MV-4-11 (cell line): ENCODE measurements around the gene FARP2.

Experiments
- DNase-seq: peaks from one replicate; lab custom pipeline; 2025; lab: John Stamatoyannopoulos, UW

Gene FARP2

DNA sequence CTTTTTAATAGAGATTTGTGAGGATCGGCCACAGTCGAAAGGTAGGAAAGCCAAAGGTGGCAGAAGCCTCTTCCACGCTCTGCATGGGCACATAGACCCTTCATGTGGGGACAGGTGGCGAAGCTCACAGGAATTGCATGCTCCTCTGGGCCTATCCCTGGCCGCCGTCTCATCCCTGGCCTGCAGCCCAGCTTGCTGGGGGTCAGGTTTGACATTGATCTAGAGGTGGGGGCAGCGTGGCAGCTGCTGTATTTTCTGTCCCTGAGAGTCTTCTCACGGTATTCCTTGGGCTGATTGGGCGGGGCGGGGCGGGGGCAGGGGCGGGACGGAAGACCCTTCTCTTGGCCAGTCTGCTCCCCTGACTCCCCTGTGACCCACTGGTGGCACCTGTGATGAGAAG lies 103.4 kb downstream of the FARP2 start:
- no peak for DNase-seq

DNA sequence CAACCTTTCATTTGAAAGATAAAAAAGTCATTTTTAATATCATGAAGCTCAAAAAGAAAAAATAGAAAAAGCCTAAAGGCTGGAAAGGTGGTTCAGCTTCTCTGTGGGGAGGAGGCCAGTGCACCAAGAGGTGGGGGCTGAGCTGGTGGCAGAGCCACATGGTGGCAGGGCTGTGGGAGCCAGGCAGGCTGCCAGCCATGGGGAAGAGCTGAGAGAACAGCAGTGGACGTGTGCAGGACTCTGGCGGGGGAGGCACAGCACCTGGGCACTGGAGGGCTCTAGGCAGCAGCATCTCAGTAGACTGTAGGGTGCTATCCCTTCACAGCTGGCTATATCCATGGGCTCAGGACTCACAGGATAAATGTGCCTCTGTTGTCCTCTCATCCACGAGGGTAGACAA lies 104.5 kb downstream of the FARP2 start:
- no peak for DNase-seq

DNA sequence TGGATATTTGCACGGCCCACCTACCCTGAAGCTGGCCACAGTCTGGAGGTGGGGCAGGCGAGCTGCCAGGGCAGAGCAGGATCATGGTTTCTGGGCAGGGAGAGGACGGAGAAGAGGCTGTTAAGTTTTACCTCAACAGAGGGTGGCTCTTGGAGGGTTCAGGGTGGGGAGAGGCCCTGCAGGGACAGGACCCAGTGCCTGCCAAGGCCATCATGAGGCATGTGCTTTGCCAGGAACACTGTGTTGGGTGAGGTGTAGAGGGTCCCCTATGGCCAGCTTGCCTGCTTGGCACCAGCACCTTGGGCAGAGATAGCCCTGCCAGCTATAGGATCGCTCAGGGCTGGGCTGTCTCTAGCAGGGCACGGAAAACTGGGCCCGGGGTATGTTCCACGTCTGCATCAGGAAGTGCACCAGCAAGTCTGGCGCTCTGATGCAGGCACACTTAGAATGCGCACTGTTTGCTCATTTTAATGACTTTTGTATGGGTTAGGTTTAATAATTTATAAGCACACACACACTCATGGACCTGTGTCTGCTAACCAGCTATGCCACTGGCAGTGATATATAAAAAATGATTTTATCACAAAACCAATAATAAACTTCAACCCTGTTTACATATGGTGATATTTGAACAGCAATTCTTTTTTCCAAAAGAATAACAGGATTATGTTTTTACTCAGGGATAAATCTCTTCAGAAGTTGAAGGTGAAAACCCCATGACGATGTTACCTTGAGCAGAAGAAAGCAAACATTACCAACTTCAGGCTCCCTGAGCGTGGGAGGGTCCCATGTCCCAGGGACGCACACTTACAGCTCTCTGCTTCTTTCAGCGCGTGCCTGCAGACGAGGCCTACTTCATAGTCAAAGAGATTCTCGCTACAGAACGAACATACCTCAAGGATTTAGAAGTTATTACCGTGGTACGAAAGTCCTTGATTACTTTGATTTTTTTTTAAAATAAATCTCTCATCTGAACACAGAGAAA lies 105.9 kb downstream of the FARP2 start:
- DNase-seq: no peak

GRCh38 chr2:241463276-241464135 lies 107.4 kb downstream of the FARP2 start:
- DNase-seq: no peak

DNA sequence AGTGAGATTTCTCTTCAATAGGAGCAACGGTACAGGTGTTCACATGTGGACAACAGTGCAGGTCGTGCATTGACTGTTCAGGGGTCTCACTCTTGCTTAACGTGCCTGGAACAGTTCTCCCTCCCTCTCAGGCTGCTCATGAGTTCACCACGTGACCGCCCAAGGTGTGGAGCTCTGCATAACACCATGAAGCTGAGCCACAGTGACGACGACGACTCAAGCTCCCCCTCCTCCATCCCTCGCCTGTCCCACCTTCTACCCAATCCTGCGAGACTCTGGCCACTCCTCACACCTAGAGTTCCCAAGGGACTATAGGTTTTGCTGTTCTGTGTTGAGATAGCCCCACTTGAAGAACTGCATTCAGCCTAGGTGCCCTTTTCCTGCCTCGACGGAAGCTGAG lies 109.5 kb downstream of the FARP2 start:
- DNase-seq: no peak

- DNase-seq: no peak
Observed at GRCh38 chr2:241466230-241466629, 110.1 kb downstream of the FARP2 start.

GRCh38 chr2:241467777-241468475 lies 111.8 kb downstream of the FARP2 start:
- no peak for DNase-seq

DNA sequence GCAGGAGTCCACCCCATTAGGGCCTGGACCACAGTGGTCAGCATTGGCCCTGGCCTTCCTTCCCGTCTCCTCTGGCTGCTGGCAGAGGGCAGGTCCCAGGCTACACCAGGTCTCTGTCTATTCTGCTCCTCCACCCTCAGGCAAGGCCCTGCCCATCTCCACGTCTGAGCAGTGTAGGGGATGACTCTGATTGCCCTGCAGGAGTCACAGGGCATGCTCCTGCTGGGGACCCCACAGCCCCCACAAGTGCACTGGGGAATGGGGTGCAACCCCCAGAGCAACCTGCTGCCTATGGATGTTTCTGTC lies 112.3 kb downstream of the FARP2 start:
- no peak for DNase-seq

DNA sequence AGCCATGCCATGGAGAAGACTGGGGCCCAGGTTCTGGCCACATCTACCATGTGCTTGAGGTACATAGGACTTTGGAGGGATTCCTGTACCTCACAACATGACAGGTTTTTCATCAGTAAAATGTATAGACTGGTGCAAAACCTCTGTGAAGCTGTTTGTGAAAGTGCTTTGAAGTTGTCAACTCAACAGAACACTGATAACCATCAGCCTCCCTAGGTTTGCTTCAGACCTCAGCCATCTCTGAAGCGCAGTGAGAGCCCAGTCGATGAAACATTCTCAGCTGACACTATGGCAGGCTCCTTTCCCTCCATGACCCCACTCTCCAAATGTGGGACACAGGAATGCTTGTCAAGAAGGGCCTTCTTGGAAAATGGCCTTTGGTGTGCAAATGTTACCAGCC lies 113.7 kb downstream of the FARP2 start:
- no peak for DNase-seq

DNA sequence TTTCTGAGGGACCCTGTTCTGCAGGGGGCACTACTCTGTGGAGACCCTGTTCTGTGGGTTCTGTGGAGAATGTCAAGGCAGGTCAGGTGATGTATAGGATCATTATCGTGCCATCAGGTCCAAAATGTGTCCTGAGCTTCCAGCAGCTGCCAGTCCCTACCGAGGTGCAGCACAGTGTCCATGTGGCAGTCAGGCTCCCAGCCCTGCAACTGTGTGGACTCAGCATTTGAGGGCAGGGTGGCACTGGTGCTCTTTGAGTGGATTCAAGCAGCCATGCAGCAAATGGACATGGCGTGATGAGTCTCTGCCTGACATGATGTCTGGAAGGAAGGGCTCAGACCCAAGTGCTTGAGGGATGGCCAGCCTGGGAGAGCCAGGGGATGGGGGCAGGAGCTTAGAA lies 117.3 kb downstream of the FARP2 start:
- DNase-seq: no peak

DNA sequence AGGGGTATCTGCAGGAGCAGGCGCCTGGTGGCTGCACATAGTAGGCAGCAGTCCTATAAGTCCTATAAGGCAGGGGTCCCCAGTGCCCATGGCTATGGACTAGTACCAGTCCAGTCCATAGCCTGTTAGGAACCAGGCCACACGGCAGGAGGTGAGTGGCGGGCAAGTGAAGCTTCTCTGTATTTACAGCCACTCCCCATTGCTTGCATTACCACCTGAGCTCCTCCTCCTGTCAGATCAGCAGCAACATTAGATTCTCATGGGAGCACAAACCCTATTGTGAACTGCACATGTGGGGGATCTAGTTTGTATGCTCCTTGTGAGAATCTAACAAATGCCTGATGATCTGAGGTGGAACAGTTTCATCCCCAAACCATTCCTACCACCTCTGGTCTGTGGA lies 119.2 kb downstream of the FARP2 start:
- DNase-seq: no peak

- no peak for DNase-seq
Observed at GRCh38 chr2:241478166-241478565, 122.1 kb downstream of the FARP2 start.

DNA sequence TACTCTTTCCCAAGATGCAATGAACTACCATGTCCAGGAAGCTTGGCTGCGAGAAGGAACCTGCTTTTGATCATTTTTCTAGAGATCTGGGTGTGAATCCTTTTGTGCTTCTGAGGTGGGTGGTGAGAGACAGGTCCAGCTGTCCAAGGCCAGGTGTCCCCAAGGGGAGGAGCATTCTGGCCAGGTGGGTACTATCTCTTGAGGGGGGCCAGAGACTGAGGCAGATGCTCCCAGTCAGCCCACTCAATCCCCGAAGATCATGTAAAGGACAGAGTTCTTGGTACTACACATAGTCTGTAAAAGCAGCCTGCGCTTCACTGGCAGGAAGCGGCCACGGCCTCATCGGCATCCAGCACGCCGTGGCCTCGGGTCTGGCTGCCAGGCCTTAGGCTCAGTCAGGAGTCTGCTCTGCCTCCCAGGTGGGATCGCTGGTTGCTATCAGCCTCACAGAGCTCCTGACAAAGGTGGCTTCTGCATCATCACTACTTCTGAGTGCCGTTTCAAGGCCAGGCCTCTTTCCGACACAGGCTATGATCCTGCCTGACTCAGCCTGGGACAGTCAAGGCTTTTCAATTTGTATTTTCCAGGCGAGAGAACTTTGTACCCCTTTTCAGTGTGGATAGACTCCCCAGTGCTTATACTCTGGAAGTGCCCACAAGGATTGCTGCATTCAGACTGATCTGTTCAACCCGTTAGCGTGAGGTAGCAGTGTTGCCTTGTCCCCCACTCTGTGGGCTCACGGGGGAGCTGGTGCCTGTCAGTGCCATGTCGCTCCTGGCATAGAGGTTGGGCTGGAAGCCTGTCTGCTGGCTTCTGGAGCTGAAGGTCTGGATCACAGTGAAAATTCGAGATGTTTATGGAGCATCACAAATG lies 123.2 kb downstream of the FARP2 start:
- DNase-seq: no peak

GRCh38 chr2:241481687-241482086 lies 125.6 kb downstream of the FARP2 start:
- DNase-seq: no peak

GRCh38 chr2:241482126-241482955 lies 126.3 kb downstream of the FARP2 start:
- no peak for DNase-seq

DNA sequence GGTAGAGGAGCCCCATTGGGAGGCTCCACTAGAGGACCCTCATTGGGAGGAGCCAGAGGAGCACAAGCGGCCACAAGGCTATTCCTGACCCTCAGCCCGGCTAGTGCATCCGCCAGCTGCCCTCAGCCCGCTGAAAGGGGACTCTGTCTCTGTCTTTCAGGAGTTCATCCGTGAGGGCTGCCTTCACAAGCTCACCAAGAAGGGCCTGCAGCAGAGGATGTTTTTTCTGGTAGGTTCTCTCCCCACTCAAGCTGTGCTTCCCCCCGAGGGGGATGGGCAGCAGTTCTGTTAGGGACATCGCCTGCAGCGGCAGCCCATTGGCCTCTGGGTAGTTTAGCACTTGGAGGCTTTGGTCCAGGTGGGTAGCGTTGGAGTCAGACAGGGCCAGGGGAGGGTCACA lies 127.2 kb downstream of the FARP2 start:
- DNase-seq: no peak

- no peak for DNase-seq
Observed at GRCh38 chr2:241485172-241485911, 129.3 kb downstream of the FARP2 start.

DNA sequence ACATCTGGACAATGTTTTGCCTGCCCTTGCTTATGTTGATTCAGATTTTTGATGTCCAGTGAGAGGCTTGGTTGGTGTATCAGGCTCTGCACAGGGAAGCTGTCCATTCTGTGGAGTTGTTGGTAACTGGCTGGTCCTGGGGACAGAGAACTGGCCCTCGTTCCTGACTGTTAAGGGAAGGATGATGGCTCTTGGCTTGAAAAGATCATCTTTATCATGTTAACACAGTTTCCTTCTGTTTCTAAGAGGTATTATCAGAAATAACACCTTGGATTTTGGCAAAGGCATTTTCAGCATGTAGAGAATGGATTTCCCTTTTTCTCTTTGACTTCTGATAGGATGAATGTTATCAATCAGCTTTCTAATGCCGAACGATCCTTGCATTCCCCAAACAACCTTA lies 133.0 kb downstream of the FARP2 start:
- no peak for DNase-seq

- no peak for DNase-seq
Observed at GRCh38 chr2:241489733-241490680, 133.9 kb downstream of the FARP2 start.
